Spleen (tissue), 7 donors: Measurements from ENCODE around the gene FYN.

ENCODE experiments used
- POLR2A ChIP-seq, 3 donors: fragments of 450-650 bp; IDR thresholded peaks; one replicate each; pipeline ENCODE4 v1.5.1; 2017; ENCODE audit warnings: antibody characterized with exemption in 3 of 3, mild to moderate bottlenecking in 1 of 3
- POLR2AphosphoS5 ChIP-seq, 3 donors: sonication (generic); formaldehyde crosslinking; IDR thresholded peaks; one replicate each; pipeline ENCODE4 v1.5.1; 2017; ENCODE audit warnings: antibody characterized with exemption in 3 of 3
- TF ChIP-seq, protein P1 (sequence below), 11 experiments: fragments of 200-600 bp in 7 of 11; fragments of 450-650 bp in 4 of 11; sonication (generic) in 4 of 11; IDR thresholded peaks in 8 of 11; conservative IDR thresholded peaks in 3 of 11; 1 replicate in 7 of 11; 2 replicates in 4 of 11; pipeline versions ENCODE4 v1.4.0 to v1.8.0; 2016 to 2021; ENCODE audit warnings: antibody characterized with exemption in 11 of 11, inconsistent platforms in 4 of 11, mild to moderate bottlenecking in 1 of 11
- donor health status: DM: no; HTN: no; CAD: no; lungs with moderate emphysema.
- donor health status: DM: no; HTN: no; CAD: no.
- donor health status: DM: no; HTN: no; CAD: no.

DNA sequence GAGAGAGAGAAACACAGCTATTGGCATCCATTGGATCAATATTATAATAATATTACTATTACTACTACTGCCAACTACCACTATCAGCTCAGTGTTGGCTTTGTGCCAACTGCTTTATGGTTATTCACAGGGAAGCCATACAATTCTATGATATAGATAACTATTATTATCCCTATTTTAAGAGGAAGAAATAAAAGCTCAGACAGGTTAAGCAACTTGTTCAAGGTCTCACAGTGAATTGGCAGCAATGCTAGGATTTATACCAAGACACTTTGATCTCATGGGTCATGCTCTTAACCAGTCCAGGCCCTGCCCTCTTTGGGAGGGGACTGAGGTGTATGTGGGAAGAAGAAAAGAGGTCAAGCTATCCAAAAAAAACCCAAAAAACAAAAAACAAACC is 185.6 kb downstream of the FYN start:
- TF ChIP-seq POLR2AphosphoS5 (IDR thresholded peaks at IDR 0.05) (no peak), POLR2A (IDR thresholded peaks at IDR 0.05) (no peak)
- TF ChIP-seq, protein P1, sequence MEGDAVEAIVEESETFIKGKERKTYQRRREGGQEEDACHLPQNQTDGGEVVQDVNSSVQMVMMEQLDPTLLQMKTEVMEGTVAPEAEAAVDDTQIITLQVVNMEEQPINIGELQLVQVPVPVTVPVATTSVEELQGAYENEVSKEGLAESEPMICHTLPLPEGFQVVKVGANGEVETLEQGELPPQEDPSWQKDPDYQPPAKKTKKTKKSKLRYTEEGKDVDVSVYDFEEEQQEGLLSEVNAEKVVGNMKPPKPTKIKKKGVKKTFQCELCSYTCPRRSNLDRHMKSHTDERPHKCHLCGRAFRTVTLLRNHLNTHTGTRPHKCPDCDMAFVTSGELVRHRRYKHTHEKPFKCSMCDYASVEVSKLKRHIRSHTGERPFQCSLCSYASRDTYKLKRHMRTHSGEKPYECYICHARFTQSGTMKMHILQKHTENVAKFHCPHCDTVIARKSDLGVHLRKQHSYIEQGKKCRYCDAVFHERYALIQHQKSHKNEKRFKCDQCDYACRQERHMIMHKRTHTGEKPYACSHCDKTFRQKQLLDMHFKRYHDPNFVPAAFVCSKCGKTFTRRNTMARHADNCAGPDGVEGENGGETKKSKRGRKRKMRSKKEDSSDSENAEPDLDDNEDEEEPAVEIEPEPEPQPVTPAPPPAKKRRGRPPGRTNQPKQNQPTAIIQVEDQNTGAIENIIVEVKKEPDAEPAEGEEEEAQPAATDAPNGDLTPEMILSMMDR (IDR thresholded peaks at IDR 0.05 in 8 of 11, conservative IDR thresholded peaks at IDR 0.05 in 3 of 11) = no peak
